ENCODE data around the gene UNC80.
A peak's percentile ranks its signal among the peaks of the same experiment; 100 is the strongest.

UNC80 gene

GRCh38 chr2:209973328-209973727 is 201.7 kb downstream of the UNC80 start:
- DNase-seq, result no peak

GRCh38 chr2:209974576-209974975 is 202.9 kb downstream of the UNC80 start:
- no peak for DNase-seq

GRCh38 chr2:209976698-209977385 is 205.2 kb downstream of the UNC80 start:
- no peak for DNase-seq

- DNase-seq, result no peak
Observed at GRCh38 chr2:209977386-209978239, 206.0 kb downstream of the UNC80 start.

GRCh38 chr2:209984291-209984690 is 212.7 kb downstream of the UNC80 start:
- DNase-seq, result no peak

GRCh38 chr2:209985874-209986273 is 214.2 kb downstream of the UNC80 start:
- DNase-seq, result no peak

GRCh38 chr2:209986415-209986814 is 214.8 kb downstream of the UNC80 start:
- no peak for DNase-seq

GRCh38 chr2:209988010-209988409 is 216.4 kb downstream of the UNC80 start:
- no peak for DNase-seq

GRCh38 chr2:209990838-209991237 is 219.2 kb downstream of the UNC80 start:
- no peak for DNase-seq

- no peak for DNase-seq
Observed at GRCh38 chr2:209993968-209994367, 222.3 kb downstream of the UNC80 start.

GRCh38 chr2:209998596-209998995 is 227.0 kb downstream of the UNC80 start:
- DNase-seq, result no peak

- no peak for DNase-seq
Observed at GRCh38 chr2:210000464-210001324, 229.1 kb downstream of the UNC80 start.

GRCh38 chr2:210002158-210003157 is 230.8 kb downstream of the UNC80 start, which contains the start of gene RPE:
Gene RPE, plus strand, starts transcription at chr2:210002638. Its CDS starts 24 bp downstream, at chr2:210002662.
- DNase-seq, result peak; percentile 89

- no peak for DNase-seq
Observed at GRCh38 chr2:210003359-210003758, 231.7 kb downstream of the UNC80 start.

GRCh38 chr2:210004881-210005280 is 233.2 kb downstream of the UNC80 start:
- DNase-seq, result no peak

- no peak for DNase-seq
Observed at GRCh38 chr2:210007895-210008294, 236.3 kb downstream of the UNC80 start.

GRCh38 chr2:210009126-210009525 is 237.5 kb downstream of the UNC80 start:
- DNase-seq, result no peak

- DNase-seq, result no peak
Observed at GRCh38 chr2:210009896-210010295, 238.3 kb downstream of the UNC80 start.

- no peak for DNase-seq
Observed at GRCh38 chr2:210020138-210020537, 248.5 kb downstream of the UNC80 start.

- no peak for DNase-seq
Observed at GRCh38 chr2:210022824-210023223, 251.2 kb downstream of the UNC80 start.

GRCh38 chr2:210027608-210028007 is 256.0 kb downstream of the UNC80 start:
- DNase-seq, result no peak

GRCh38 chr2:210028178-210028577 is 256.5 kb downstream of the UNC80 start:
- no peak for DNase-seq

Data from NCI-H1092 (cell line).